H1 (cell line): Measurements from ENCODE around the gene HSD17B8. TPM values are rescaled to one million over a fixed set of nuclear protein-coding genes. Genes with fewer than 3 reads are reported as not detected.

ENCODE experiments used
- ATF3 ChIP-seq: IDR thresholded peaks from 2 replicates; pipeline ENCODE4 v1.6.1; 2011; ENCODE audit warnings: low read depth, mild to moderate bottlenecking, low read length; ENCODE audit not compliant: insufficient read depth
- CBX8 ChIP-seq: fragments of 300-800, 300-1000 bp; sonication (generic); IDR thresholded peaks from 2 replicates; pipeline ENCODE4 v1.7.1; 2016; ENCODE audit warnings: low read depth, low read length, borderline replicate concordance
- KDM4A ChIP-seq: IDR thresholded peaks from one replicate; pipeline ENCODE4 v1.7.1; 2012; ENCODE audit warnings: low read depth, mild to moderate bottlenecking, moderate library complexity, low read length, inconsistent platforms; ENCODE audit not compliant: severe bottlenecking
- MAX ChIP-seq: IDR thresholded peaks from 2 replicates; pipeline ENCODE4 v1.6.1; 2012; ENCODE audit warnings: inconsistent platforms
- RFX5 ChIP-seq: IDR thresholded peaks from 2 replicates; pipeline ENCODE4 v1.6.1; 2011; ENCODE audit warnings: low read depth, low read length, improper control_type of control experiment, borderline replicate concordance
- USF2 ChIP-seq: IDR thresholded peaks from 2 replicates; pipeline ENCODE4 v1.6.1; 2011; ENCODE audit warnings: low read length, improper control_type of control experiment
- YY1 ChIP-seq: IDR thresholded peaks from 2 replicates; pipeline ENCODE4 v1.6.1; 2011; ENCODE audit warnings: low read depth, mild to moderate bottlenecking, low read length
- polyA plus RNA-seq, 7 experiments: library from polyadenylated mRNA; depleted of rRNA in 3 of 7; stranded (reverse) in 5 of 7; unstranded in 2 of 7; fragments of >200 nt in 5 of 7; fragments of 200-250 nt in 2 of 7; gene quantifications; 1 replicate in 5 of 7; 2 replicates in 1 of 7; 4 replicates in 1 of 7; pipeline versions ENCODE4 v1.2.1 to v1.2.3, GENCODE V29; 2011 to 2013; ENCODE audit warnings: missing spikeins in 2 of 7, mixed read lengths in 2 of 7
- total RNA-seq: library from RNA; stranded (reverse); fragmentation: NEBNext Ultra II Directional; extraction: Animal tissue kit (Norgen Biotek cat#: 25700); gene quantifications from 2 replicates; pipeline ENCODE4 v1.2.1, GENCODE V29; 2021

The HSD17B8 gene
- total and polyA plus RNA-seq, 2 of the 8 experiments (the other 6 are each of a cell fraction or from before 2014, with no cell fraction given) = 3.3 to 17.1 TPM

GRCh38 chr6:33167374-33168283 is 36.8 kb upstream of the HSD17B8 start (continued):
- TF ChIP-seq ATF3 (no peak), CBX8 (no peak), YY1 (no peak), RFX5 (no peak), KDM4A (no peak), USF2 (no peak), MAX (no peak)
